HepG2 (cell line): ENCODE results near the gene GRAMD1B. TPM values are rescaled to one million over a fixed set of nuclear protein-coding genes. Genes with fewer than 3 reads are reported as not detected.

ENCODE experiments used
- ATAC-seq: fragments of 200-7000 bp; cut with Tn5 transposase; 3 replicates; pipeline ENCODE4 v1.9.1; 2020; ENCODE audit warnings: mild to moderate bottlenecking, moderate library complexity
- BruUV-seq: library from RNA; stranded (reverse); fragments of 400-500 nt; replicated peaks from 2 replicates; lab custom pipeline; 2021; lab: Mats Ljungman, UMichigan
- CTCF ChIA-PET: fragments of 300-600 bp; formaldehyde crosslinking; extraction: SDS; loops from one replicate; lab custom pipeline; 2021; ENCODE audit warnings: low total read pairs, inconsistent platforms, low intra/inter-chr PET ratio; lab: Yijun Ruan, JAX
- POLR2A ChIA-PET: fragments of 350-600 bp; sonication (Branson Sonifier 250); formaldehyde crosslinking; loops from one replicate; lab custom pipeline; 2020; ENCODE audit warnings: antibody characterized with exemption, inconsistent platforms; lab: Yijun Ruan, JAX
- DNase-seq: peaks from one replicate; pipeline ENCODE4 v3.0.0-alpha.2; 2015; ENCODE audit warnings: low spot score
- FAIRE-seq: peaks from 3 replicates; lab custom pipeline; 2011; peaks lifted over from hg19 to GRCh38; lab: Jason Lieb, UNC
- H2AFZ ChIP-seq: one replicate; pipeline ENCODE4 v1.6.1; 2011; ENCODE audit warnings: low read length, inconsistent platforms
- H3K27ac ChIP-seq: fragments of 300-600 bp; 3 replicates; pipeline ENCODE4 v1.8.0; 2011; ENCODE audit warnings: mixed run types, mild to moderate bottlenecking, mixed read lengths, low read length, inconsistent platforms; ENCODE audit not compliant: insufficient read depth; ENCODE audit errors: extremely low read length
- H3K27me3 ChIP-seq, 2 experiments: fragments of 200-600 bp in 1 of 2; 2 replicates in 1 of 2; 3 replicates in 1 of 2; pipeline versions ENCODE4 v1.6.0 to v1.8.0; 2011; ENCODE audit warnings: low read length in 2 of 2, mild to moderate bottlenecking in 2 of 2, moderate library complexity in 2 of 2, inconsistent platforms in 1 of 2; ENCODE audit not compliant: insufficient read depth in 2 of 2, control insufficient read depth in 1 of 2
- H3K36me3 ChIP-seq, 2 experiments: fragments of 200-600 bp in 1 of 2; replicated peaks in 1 of 2; 2 replicates in 1 of 2; 3 replicates in 1 of 2; pipeline versions ENCODE4 v1.5.1 to v1.8.0; 2011; ENCODE audit warnings: low read length in 2 of 2, inconsistent platforms in 1 of 2; ENCODE audit not compliant: insufficient read depth in 2 of 2, control insufficient read depth in 1 of 2
- H3K4me1 ChIP-seq: 2 replicates; pipeline ENCODE4 v1.5.1; 2012; ENCODE audit warnings: low read length, inconsistent platforms; ENCODE audit not compliant: insufficient read depth
- H3K4me2 ChIP-seq: 2 replicates; pipeline ENCODE4 v1.6.0; 2011; ENCODE audit warnings: low read depth, low read length, inconsistent platforms
- H3K4me3 ChIP-seq, 3 experiments: fragments of 200-600 bp in 1 of 3; sonication (generic), shearing (Covaris generic) in 1 of 3; replicated peaks in 1 of 3; 2 replicates each; pipeline ENCODE4 v1.5.1; 2011 to 2016; ENCODE audit warnings: low read length in 3 of 3, inconsistent platforms in 2 of 3, low read depth in 2 of 3, mild to moderate bottlenecking in 2 of 3, control low read depth in 1 of 3, mixed read lengths in 1 of 3; ENCODE audit not compliant: insufficient read depth in 1 of 3
- H3K79me2 ChIP-seq: one replicate; pipeline ENCODE4 v1.6.1; 2011; ENCODE audit warnings: low read length, inconsistent platforms; ENCODE audit not compliant: insufficient read depth
- H3K9ac ChIP-seq: 2 replicates; pipeline ENCODE4 v1.6.0; 2011; ENCODE audit warnings: mild to moderate bottlenecking, low read depth, low read length, inconsistent platforms; ENCODE audit not compliant: insufficient read depth
- H3K9me3 ChIP-seq: 2 replicates; pipeline ENCODE4 v1.5.1; 2012; ENCODE audit warnings: mild to moderate bottlenecking, low read length
- H4K20me1 ChIP-seq: 2 replicates; pipeline ENCODE4 v1.6.0; 2011; ENCODE audit warnings: inconsistent platforms, mild to moderate bottlenecking, low read length, moderate library complexity; ENCODE audit not compliant: insufficient read depth
- AGO2 ChIP-seq: fragments of 200-400 bp; formaldehyde crosslinking; optimal IDR thresholded peaks from 2 replicates; pipeline ENCODE3; 2017; ENCODE audit warnings: mild to moderate bottlenecking, low read depth, low read length, moderate library complexity
- ARNTL ChIP-seq: sonication (generic); formaldehyde crosslinking; IDR thresholded peaks from 2 replicates; pipeline ENCODE4 v1.4.0; 2020; ENCODE audit warnings: mild to moderate bottlenecking, missing genetic modification reagents
- GATA4 ChIP-seq: sonication (generic); IDR thresholded peaks from 2 replicates; pipeline ENCODE4 v1.6.1; 2016; ENCODE audit warnings: antibody characterized with exemption, low read depth, borderline replicate concordance
- KLF12 ChIP-seq: sonication (generic); formaldehyde crosslinking; IDR thresholded peaks from 2 replicates; pipeline ENCODE4 v1.4.0; 2020; ENCODE audit warnings: missing genetic modification reagents, borderline replicate concordance
- NFYC ChIP-seq: IDR thresholded peaks from 2 replicates; pipeline ENCODE4 v1.6.1; 2016; ENCODE audit warnings: missing genetic modification reagents, missing compliant biosample characterization
- REL ChIP-seq: sonication (generic); formaldehyde crosslinking; conservative IDR thresholded peaks from 2 replicates; pipeline ENCODE4 v1.8.0; 2022; ENCODE audit warnings: mild to moderate bottlenecking, missing genetic modification reagents, moderate library complexity
- REXO4 ChIP-seq: sonication (generic); formaldehyde crosslinking; IDR thresholded peaks from 2 replicates; pipeline ENCODE4 v1.8.0; 2022; ENCODE audit warnings: missing genetic modification reagents, mild to moderate bottlenecking, borderline replicate concordance
- RFX5 ChIP-seq: IDR thresholded peaks from 2 replicates; pipeline ENCODE4 v1.6.1; 2011; ENCODE audit warnings: low read depth, low read length, improper control_type of control experiment
- WGBS: methylation state at CpG from one replicate; pipeline ENCODE4 v1.1.6; 2017; ENCODE audit warnings: low lambda C conversion rate; 5-methylcytosine and 5-hydroxymethylcytosine counted together
- in situ Hi-C: cut with HindIII; loops from 2 replicates; pipeline ENCODE4 v1.10.0; 2017; ENCODE audit warnings: low pct_unique_long_range_greater_than_20kb; ENCODE audit not compliant: extremely low pct_ligation_motif_present
- intact Hi-C: fragments of 100-400 bp; cut with micrococcal nuclease; formaldehyde crosslinking; loops from one replicate; pipeline ENCODE4 v1.10.0; 2022; ENCODE audit not compliant: unreplicated experiment
- polyA plus RNA-seq, 8 experiments: library from polyadenylated mRNA; depleted of rRNA in 3 of 8; stranded (reverse) in 7 of 8; unstranded in 1 of 8; fragments of >200 nt; fragmentation: Illumina TruSeq in 4 of 8; extraction: Trizol in 4 of 8; gene quantifications; 2 replicates each; pipeline versions ENCODE4 v1.2.1 to v1.2.3, GENCODE V29; 2011 to 2016; ENCODE audit warnings: low read depth in 4 of 8, missing spikeins in 1 of 8, mixed read lengths in 1 of 8; ENCODE audit not compliant: insufficient read depth in 1 of 8
- total RNA-seq, 5 experiments: library from RNA; depleted of rRNA; stranded (reverse); fragments of >200 nt; fragmentation: Illumina TruSeq; extraction: Trizol; gene quantifications; 2 replicates each; pipeline ENCODE4 v1.2.3, GENCODE V29; 2016; ENCODE audit warnings: low read depth in 1 of 5
- TF ChIP-seq, protein P1 (sequence below): sonication (generic); formaldehyde crosslinking; IDR thresholded peaks from 2 replicates; pipeline ENCODE4 v1.4.0; 2020; ENCODE audit warnings: missing genetic modification reagents
- TF ChIP-seq, protein P2 (sequence below): IDR thresholded peaks from 2 replicates; pipeline ENCODE4 v1.6.1; 2018; ENCODE audit warnings: missing genetic modification reagents

GRAMD1B gene
- total and polyA plus RNA-seq, 2 of the 13 experiments (the other 11 are each of a cell fraction or from before 2014, with no cell fraction given), result 0.12 TPM; not detected in 1

DNA sequence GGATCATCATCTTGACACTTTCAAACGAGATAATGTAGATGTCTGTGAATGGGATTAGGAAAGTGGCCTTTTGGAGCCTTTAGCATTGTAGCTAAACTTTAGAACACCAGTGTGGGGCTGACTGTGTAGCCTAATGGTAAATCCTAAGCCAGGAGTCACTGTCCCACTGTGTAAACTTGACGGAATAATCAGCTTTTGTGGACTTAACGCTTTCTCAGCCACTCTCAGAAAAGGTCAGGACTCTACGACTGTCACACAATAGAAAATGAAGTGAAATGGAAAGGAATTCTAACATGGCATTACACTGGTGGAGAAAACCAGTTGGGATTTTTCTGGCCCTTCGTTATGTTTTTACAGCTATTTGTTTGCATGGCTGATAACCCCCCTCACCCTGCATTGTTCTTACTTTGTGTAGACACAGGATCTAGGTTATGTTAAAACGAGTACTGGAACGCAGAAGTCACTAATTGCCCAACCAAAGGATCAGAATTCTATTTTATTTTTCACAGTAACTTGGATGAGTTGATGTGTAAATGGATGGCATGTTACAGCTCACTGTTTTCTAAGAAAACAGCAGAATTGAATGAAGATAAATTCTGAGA, 22.0 kb upstream of the GRAMD1B start:
- no peak for DNase-seq
- TF ChIP-seq GATA4, result no peak
- no peak for TF ChIP-seq AGO2
- no peak for TF ChIP-seq RFX5
- TF ChIP-seq NFYC (CRISPR knock-in tag), result no peak
- H3K4me2 ChIP-seq, result no peak overlapping the region
- no peak for FAIRE-seq
- ChIA-PET CTCF (interaction anchor here (0.8 to 2.6 kb wide), 2 partner anchors 67 to 71 kb away, joined by 4 to 31 read pairs; no protein-coding TSS in a partner anchor), POLR2A (interaction anchor here (1.3 kb wide), 1 partner anchor 70 kb away, joined by 6 read pairs; no protein-coding TSS in a partner anchor)
- H4K20me1 ChIP-seq, result no peaks in the 10 kb centered on the region
- WGBS, result under 1% methylated on average over 7 of the region's 7 CpGs
- H3K27ac ChIP-seq, result no peak overlapping the region
- H3K27me3 ChIP-seq, result peaks cover 0 to 24% of the 10 kb centered on the region in 2 experiments; a peak in 1 of 5 replicates
- H3K9ac ChIP-seq, result no peak overlapping the region
- no peaks in the 10 kb centered on the region for H3K9me3 ChIP-seq
- no peak overlapping the region for H3K4me3 ChIP-seq
- BruUV-seq, result no TSS peak
- H3K36me3 ChIP-seq, result no peaks in the 10 kb centered on the region
- no peak for ATAC-seq
- in situ Hi-C loops, result loop anchor here (5.0 kb wide), 1 partner anchor 69 kb away; no protein-coding TSS in a partner anchor
- H3K4me1 ChIP-seq, result no peaks in the 10 kb centered on the region
- H2AFZ ChIP-seq, result no peak overlapping the region
- intact Hi-C loops, result loop anchor here (1.0 kb wide), 1 partner anchor 70 kb away; no protein-coding TSS in a partner anchor
- no peaks in the 10 kb centered on the region for H3K79me2 ChIP-seq

DNA sequence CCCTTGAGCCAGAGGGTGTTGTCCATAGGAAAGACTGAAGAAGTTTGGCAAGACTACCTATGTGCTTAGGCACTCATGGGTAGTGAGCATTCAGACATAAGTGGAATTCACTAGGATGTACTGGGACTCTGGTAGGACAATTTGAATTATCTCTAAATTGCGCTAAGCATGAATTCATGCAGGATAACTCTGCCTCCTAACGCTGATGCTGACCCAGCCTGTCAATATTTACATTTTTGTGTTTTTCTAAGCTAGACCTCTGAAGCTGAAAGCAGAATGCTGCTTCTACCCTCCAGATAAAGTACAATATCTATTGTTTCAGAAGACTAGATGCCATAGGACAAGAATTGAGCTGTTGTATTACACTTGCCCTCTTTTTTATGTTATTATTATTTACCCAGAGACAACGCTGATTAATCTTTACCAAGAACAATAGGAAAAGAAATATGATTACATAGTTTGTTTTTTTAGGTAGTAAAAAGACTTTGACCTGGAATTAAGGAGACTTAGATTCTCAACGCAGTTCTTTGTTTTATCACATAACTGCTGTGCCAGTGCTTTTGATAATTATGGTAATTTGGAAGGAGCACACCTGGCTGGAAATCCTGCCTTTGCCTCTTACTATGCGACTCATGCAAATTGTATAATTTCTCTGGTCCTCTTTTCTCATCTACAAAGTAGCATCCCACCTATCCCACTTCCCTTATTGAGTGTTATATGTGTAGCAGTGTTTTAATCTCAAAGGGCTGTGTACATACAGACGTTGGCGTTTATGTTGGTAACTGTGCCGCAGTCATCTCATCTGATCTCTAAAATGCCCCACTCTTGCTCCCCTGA, 21.2 kb upstream of the GRAMD1B start:
- intact Hi-C loops, result no loop called here
- no TSS peak for BruUV-seq
- Histone ChIP-seq H3K79me2 (no peaks in the 10 kb centered on the region), H3K4me3 (no peak overlapping the region), H3K9ac (no peak overlapping the region), H3K9me3 (no peaks in the 10 kb centered on the region), H2AFZ (no peak overlapping the region), H3K4me2 (no peak overlapping the region), H3K36me3 (no peaks in the 10 kb centered on the region), H3K27me3 (peaks cover 0 to 22% of the 10 kb centered on the region in 2 experiments; a peak in 1 of 5 replicates), H4K20me1 (no peaks in the 10 kb centered on the region), H3K4me1 (no peaks in the 10 kb centered on the region), H3K27ac (no peak overlapping the region)
- 2% methylated on average over 8 of the region's 8 CpGs for WGBS
- DNase-seq (no peak), FAIRE-seq (no peak), ATAC-seq (no peak)
- CTCF ChIA-PET, result interaction anchor here (2.6 kb wide), 1 partner anchor 70 kb away, joined by 31 read pairs; no protein-coding TSS in a partner anchor
- no peak for TF ChIP-seq ARNTL (CRISPR knock-in tag)
- TF ChIP-seq, protein P1, sequence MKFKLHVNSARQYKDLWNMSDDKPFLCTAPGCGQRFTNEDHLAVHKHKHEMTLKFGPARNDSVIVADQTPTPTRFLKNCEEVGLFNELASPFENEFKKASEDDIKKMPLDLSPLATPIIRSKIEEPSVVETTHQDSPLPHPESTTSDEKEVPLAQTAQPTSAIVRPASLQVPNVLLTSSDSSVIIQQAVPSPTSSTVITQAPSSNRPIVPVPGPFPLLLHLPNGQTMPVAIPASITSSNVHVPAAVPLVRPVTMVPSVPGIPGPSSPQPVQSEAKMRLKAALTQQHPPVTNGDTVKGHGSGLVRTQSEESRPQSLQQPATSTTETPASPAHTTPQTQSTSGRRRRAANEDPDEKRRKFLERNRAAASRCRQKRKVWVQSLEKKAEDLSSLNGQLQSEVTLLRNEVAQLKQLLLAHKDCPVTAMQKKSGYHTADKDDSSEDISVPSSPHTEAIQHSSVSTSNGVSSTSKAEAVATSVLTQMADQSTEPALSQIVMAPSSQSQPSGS (CRISPR knock-in tag), result no peak
- TF ChIP-seq, protein P2, sequence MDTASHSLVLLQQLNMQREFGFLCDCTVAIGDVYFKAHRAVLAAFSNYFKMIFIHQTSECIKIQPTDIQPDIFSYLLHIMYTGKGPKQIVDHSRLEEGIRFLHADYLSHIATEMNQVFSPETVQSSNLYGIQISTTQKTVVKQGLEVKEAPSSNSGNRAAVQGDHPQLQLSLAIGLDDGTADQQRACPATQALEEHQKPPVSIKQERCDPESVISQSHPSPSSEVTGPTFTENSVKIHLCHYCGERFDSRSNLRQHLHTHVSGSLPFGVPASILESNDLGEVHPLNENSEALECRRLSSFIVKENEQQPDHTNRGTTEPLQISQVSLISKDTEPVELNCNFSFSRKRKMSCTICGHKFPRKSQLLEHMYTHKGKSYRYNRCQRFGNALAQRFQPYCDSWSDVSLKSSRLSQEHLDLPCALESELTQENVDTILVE (CRISPR knock-in tag), result no peak
- no peak for TF ChIP-seq KLF12 (CRISPR knock-in tag)
- no peak for TF ChIP-seq REL (CRISPR knock-in tag)
- no peak for TF ChIP-seq REXO4 (CRISPR knock-in tag)
- POLR2A ChIA-PET, result no interaction called here
- in situ Hi-C loops, result loop anchor here (5.0 kb wide), 1 partner anchor 68 kb away; no protein-coding TSS in a partner anchor
